GM21825 (cell line): ENCODE data around the gene CD53.

ENCODE experiments used
- ATAC-seq: cut with Tn5 transposase; IDR thresholded peaks from one replicate; pipeline ENCODE4 v1.9.1; 2021; ENCODE audit warnings: mild to moderate bottlenecking, moderate library complexity; ENCODE audit not compliant: unreplicated experiment

Gene CD53

DNA sequence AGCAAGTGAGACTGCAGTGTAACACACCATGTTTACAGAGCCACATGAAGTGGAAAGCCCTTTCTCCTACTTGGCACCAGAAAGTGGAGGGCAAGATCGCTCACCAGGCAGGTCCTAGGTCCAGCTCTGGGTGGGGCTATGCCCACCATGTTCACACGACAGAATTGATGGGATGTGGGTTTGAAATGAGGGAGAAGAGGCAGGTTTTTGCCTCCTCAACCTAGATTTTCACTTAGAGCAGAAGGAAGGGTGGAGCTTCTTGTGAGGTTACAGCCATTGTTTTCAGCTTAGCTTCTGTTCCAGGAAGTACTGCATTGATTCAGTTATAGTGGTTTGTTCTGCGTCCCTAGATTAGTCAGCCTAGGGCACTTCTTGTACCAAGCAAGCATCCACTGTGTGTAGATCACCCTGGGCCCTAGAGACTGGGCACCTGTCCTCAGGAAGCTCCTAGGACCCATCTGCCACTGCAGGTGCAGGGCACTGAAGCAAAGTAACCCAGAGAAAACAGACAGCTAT lies 2.3 kb downstream of the CD53 start:
- ATAC-seq, result peak; percentile 34

GRCh38 chr1:110876748-110877341 lies 3.9 kb downstream of the CD53 start:
- ATAC-seq, result no peak

DNA sequence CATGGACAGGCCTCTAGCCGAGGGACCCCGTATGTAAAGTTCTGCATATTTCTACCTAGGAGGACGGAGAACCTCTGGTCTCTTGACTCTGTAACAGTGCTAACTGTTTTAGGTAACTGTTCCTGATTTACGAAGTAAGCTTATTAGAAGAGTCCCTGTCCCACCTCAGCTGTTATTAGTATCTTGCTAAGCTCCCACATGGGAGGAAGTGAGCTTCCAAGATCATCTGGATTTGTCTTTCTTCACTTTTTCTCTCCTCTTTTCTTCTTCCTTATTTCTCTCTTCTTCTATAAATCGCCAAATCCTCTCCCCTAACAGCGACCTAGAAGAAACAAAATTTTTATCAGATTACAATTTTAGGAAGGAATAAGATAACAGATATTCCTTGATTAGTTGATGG lies 4.4 kb downstream of the CD53 start:
- no peak for ATAC-seq

GRCh38 chr1:110877776-110878175 lies 4.8 kb downstream of the CD53 start:
- ATAC-seq, result no peak

GRCh38 chr1:110878591-110878990 lies 5.6 kb downstream of the CD53 start:
- no peak for ATAC-seq

DNA sequence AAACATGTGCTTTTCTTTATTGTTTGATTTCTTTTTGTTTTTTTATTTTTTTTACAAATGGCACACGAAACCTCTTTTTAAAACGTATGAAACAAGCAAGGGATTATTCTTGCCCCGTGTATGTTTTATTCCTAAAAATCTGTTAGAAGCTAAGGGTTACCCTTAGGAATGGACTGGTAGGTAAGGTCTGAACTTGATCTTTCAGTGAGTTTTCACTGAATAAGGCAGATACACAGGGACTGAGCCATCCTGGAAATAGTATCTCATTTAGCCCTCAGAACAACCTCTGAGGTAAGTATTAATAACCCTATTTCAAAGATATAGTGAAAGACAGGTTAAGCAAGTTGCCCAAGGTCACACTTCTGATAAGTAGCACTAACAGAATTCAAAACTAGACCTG lies 6.0 kb downstream of the CD53 start:
- ATAC-seq, result no peak

GRCh38 chr1:110879758-110880606 lies 7.0 kb downstream of the CD53 start:
- peak; percentile 54 for ATAC-seq

GRCh38 chr1:110880708-110881374 lies 7.9 kb downstream of the CD53 start:
- ATAC-seq, result no peak

DNA sequence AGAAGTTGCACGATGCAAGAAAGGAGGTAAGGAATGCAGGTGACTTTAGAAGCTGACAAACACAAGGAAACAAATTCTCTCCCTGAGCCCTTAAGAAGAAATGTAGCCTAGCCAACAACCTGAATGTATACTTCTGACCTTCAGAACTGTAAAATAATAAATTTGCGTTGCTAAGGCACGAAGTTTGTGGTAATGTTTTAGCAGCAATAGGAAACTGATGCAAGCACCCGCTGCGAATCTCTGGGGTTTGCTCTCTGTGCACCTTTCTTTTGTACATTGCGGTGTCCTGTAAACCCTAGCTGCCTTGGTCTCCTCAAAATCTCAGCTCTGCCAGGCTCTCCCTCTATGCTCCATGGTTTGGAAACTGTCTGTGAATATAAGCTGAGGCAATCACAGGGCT lies 15.1 kb downstream of the CD53 start:
- ATAC-seq, result no peak

GRCh38 chr1:110888641-110889040 lies 15.7 kb downstream of the CD53 start:
- no peak for ATAC-seq

GRCh38 chr1:110890474-110891196 lies 17.7 kb downstream of the CD53 start:
- no peak for ATAC-seq

GRCh38 chr1:110893908-110894490 lies 21.1 kb downstream of the CD53 start:
- no peak for ATAC-seq

GRCh38 chr1:110896090-110896489 lies 23.1 kb downstream of the CD53 start:
- no peak for ATAC-seq

DNA sequence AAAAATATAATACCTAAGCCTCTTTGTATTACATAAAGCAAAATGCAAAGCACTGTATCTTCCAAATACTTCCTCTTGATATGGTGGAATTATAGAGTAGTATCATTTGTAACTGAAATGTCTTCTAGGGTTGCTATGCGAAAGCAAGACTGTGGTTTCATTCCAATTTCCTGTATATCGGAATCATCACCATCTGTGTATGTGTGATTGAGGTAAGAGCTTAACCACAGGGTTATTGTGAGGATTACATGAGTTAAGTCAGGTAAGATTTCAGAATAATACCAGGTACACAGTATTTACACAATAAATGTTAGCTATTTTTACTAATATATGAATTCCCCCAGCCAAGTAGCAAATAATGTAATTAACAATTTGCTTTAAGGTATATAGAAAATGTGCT lies 24.7 kb downstream of the CD53 start:
- no peak for ATAC-seq

GRCh38 chr1:110898734-110899457 lies 25.9 kb downstream of the CD53 start:
- ATAC-seq, result no peak

GRCh38 chr1:110899458-110899843 lies 26.5 kb downstream of the CD53 start:
- ATAC-seq, result no peak

- ATAC-seq, result no peak
Observed at GRCh38 chr1:110902820-110903463, 30.0 kb downstream of the CD53 start.

GRCh38 chr1:110903853-110904500 lies 31.0 kb downstream of the CD53 start:
- no peak for ATAC-seq

- no peak for ATAC-seq
Observed at GRCh38 chr1:110912784-110913183, 39.8 kb downstream of the CD53 start.
